CD4-positive, alpha-beta T cell treated with Interleukin-17A for 1 hour (primary cell): ENCODE measurements around the gene PRSS36.
"Not testable (repeated sequence)": the region's sequence is repeated elsewhere in the genome, so short reads cannot be mapped to it uniquely, and the experiment has no call there.

Experiments
- DNase-seq: peaks from one replicate; pipeline ENCODE4 v3.0.0-alpha.2; 2020

PRSS36 gene

GRCh38 chr16:31183432-31184428 lies 33.9 kb upstream of the PRSS36 start:
- DNase-seq: peak; percentile 8

- no peak for DNase-seq
These were observed 32.5 kb upstream of the PRSS36 start for GRCh38 chr16:31182391-31182790.

- DNase-seq: peak; percentile 42
These were observed 31.4 kb upstream of the PRSS36 start for GRCh38 chr16:31181102-31181830.

GRCh38 chr16:31179747-31180459 lies 30.0 kb upstream of the PRSS36 start, which contains the start of gene FUS:
Gene FUS (plus strand): TSS chr16:31180139. CDS start chr16:31180215, 76 bp downstream.
- peak; percentile 93 for DNase-seq

GRCh38 chr16:31179219-31179746 lies 29.4 kb upstream of the PRSS36 start:
- DNase-seq: no peak

GRCh38 chr16:31177136-31177535 lies 27.3 kb upstream of the PRSS36 start:
- peak; percentile 65 for DNase-seq

- DNase-seq: not testable (repeated sequence)
These were observed 20.2 kb upstream of the PRSS36 start for GRCh38 chr16:31170048-31170447.

GRCh38 chr16:31168848-31169247 lies 19.0 kb upstream of the PRSS36 start:
- DNase-seq: no peak

- no peak for DNase-seq
These were observed 17.4 kb upstream of the PRSS36 start for GRCh38 chr16:31167315-31167714.

- DNase-seq: no peak
These were observed 7.3 kb upstream of the PRSS36 start for GRCh38 chr16:31157136-31157535.

GRCh38 chr16:31150976-31151375 lies 1.1 kb upstream of the PRSS36 start:
- not testable (repeated sequence) for DNase-seq

- DNase-seq: no peak
These were observed 534 bp downstream of the PRSS36 start for GRCh38 chr16:31149332-31149731.

GRCh38 chr16:31148896-31149295 lies 970 bp downstream of the PRSS36 start:
- DNase-seq: no peak

- DNase-seq: no peak
These were observed 1.6 kb downstream of the PRSS36 start for GRCh38 chr16:31148281-31148728.

GRCh38 chr16:31147574-31147973 lies 2.3 kb downstream of the PRSS36 start:
- no peak for DNase-seq

GRCh38 chr16:31145398-31145990 lies 4.4 kb downstream of the PRSS36 start:
- no peak for DNase-seq

GRCh38 chr16:31144418-31144817 lies 5.4 kb downstream of the PRSS36 start:
- DNase-seq: not testable (repeated sequence)

- DNase-seq: no peak
These were observed 6.1 kb downstream of the PRSS36 start for GRCh38 chr16:31143694-31144148.

- no peak for DNase-seq
These were observed 6.7 kb downstream of the PRSS36 start for GRCh38 chr16:31143011-31143693.

- DNase-seq: peak; percentile 99
These were observed 7.5 kb downstream of the PRSS36 start for GRCh38 chr16:31142109-31143010.
